CD14-positive monocyte (primary cell): ENCODE data around the gene ADIRF. TPM values are rescaled to one million over a fixed set of nuclear protein-coding genes. Genes with fewer than 3 reads are reported as not detected.
A peak's percentile ranks its signal among the peaks of the same experiment; 100 is the strongest.
"Not testable (repeated sequence)": the region's sequence is repeated elsewhere in the genome, so short reads cannot be mapped to it uniquely, and the experiment has no call there.

Experiments
- DNase-seq, 3 donors: peaks; one replicate each; pipeline ENCODE4 v3.0.0-alpha.2; 2011 to 2022
- H2AFZ ChIP-seq: 2 replicates; pipeline ENCODE4 v1.6.0; 2012; ENCODE audit warnings: mild to moderate bottlenecking, low read depth, low read length, inconsistent platforms; ENCODE audit not compliant: insufficient read depth, poor library complexity, severe bottlenecking
- H3K27ac ChIP-seq, 2 donors: 1 replicate in 1 of 2; 2 replicates in 1 of 2; pipeline ENCODE4 v1.5.1; 2012 to 2013; ENCODE audit warnings: low read length in 2 of 2, control low read depth in 1 of 2, inconsistent platforms in 1 of 2, low read depth in 1 of 2, mild to moderate bottlenecking in 1 of 2
- H3K27me3 ChIP-seq, 2 donors: one replicate each; pipeline versions ENCODE4 v1.6.0 to v1.6.1; 2011 to 2013; ENCODE audit warnings: low read length in 2 of 2; ENCODE audit not compliant: control insufficient read depth in 2 of 2, insufficient read depth in 2 of 2
- H3K36me3 ChIP-seq, 2 donors: replicated peaks in 1 of 2; 1 replicate in 1 of 2; 2 replicates in 1 of 2; pipeline versions ENCODE4 v1.5.1 to v1.6.1; 2012 to 2013; ENCODE audit warnings: low read length in 2 of 2, control low read depth in 1 of 2, inconsistent platforms in 1 of 2, mild to moderate bottlenecking in 1 of 2; ENCODE audit not compliant: insufficient read depth in 2 of 2, control insufficient read depth in 1 of 2
- H3K4me1 ChIP-seq, 2 donors: 1 replicate in 1 of 2; 2 replicates in 1 of 2; pipeline versions ENCODE4 v1.5.1 to v1.6.1; 2012 to 2013; ENCODE audit warnings: low read length in 2 of 2, control low read depth in 1 of 2, inconsistent platforms in 1 of 2, mild to moderate bottlenecking in 1 of 2, moderate library complexity in 1 of 2; ENCODE audit not compliant: insufficient read depth in 2 of 2, control insufficient read depth in 1 of 2
- H3K4me2 ChIP-seq: replicated peaks from 2 replicates; pipeline ENCODE3; 2012; ENCODE audit warnings: low read length, moderate library complexity, mild to moderate bottlenecking; ENCODE audit not compliant: poor library complexity, severe bottlenecking; ENCODE audit errors: extremely low read depth
- H3K4me3 ChIP-seq, 3 experiments: fragments of 200-600 bp in 1 of 3; sonication (generic) in 1 of 3; replicated peaks in 1 of 3; 1 replicate in 2 of 3; 2 replicates in 1 of 3; pipeline ENCODE4 v1.5.1; 2011 to 2013; ENCODE audit warnings: low read length in 3 of 3, mild to moderate bottlenecking in 3 of 3, control low read depth in 2 of 3, low read depth in 2 of 3, inconsistent platforms in 1 of 3, moderate library complexity in 1 of 3
- H3K79me2 ChIP-seq: 2 replicates; pipeline ENCODE4 v1.6.0; 2012; ENCODE audit warnings: mild to moderate bottlenecking, control low read depth, inconsistent platforms, low read length, moderate library complexity; ENCODE audit not compliant: insufficient read depth
- H3K9ac ChIP-seq: 2 replicates; pipeline ENCODE4 v1.6.0; 2017; ENCODE audit warnings: low read length, mild to moderate bottlenecking; ENCODE audit not compliant: insufficient read depth, poor library complexity, severe bottlenecking
- H3K9me3 ChIP-seq, 2 donors: replicated peaks in 1 of 2; 1 replicate in 1 of 2; 2 replicates in 1 of 2; pipeline versions ENCODE4 v1.5.1 to v1.6.1; 2012 to 2013; ENCODE audit warnings: low read length in 2 of 2, control low read depth in 1 of 2; ENCODE audit not compliant: control insufficient read depth in 1 of 2, insufficient read depth in 1 of 2
- H4K20me1 ChIP-seq: 2 replicates; pipeline ENCODE4 v1.6.0; 2012; ENCODE audit warnings: mild to moderate bottlenecking, low read length, control low read depth, moderate library complexity; ENCODE audit not compliant: insufficient read depth
- H3K27ac Mint-ChIP-seq, 7 donors: one replicate each; pipeline ENCODE4 v1.8.0; 2020; ENCODE audit warnings: mild to moderate bottlenecking in 7 of 7, mixed read lengths in 7 of 7, moderate library complexity in 6 of 7, inconsistent platforms in 2 of 7
- H3K27me3 Mint-ChIP-seq, 3 donors: one replicate each; pipeline ENCODE4 v1.8.0; 2021 to 2022; ENCODE audit warnings: low read depth in 3 of 3, mild to moderate bottlenecking in 3 of 3, mixed read lengths in 3 of 3, moderate library complexity in 3 of 3, inconsistent platforms in 1 of 3
- H3K36me3 Mint-ChIP-seq, 2 donors: one replicate each; pipeline ENCODE4 v1.8.0; 2020; ENCODE audit warnings: mixed read lengths in 2 of 2, inconsistent platforms in 1 of 2, mild to moderate bottlenecking in 1 of 2
- H3K4me1 Mint-ChIP-seq: one replicate; pipeline ENCODE4 v1.8.0; 2020; ENCODE audit warnings: mild to moderate bottlenecking, mixed read lengths
- H3K4me3 Mint-ChIP-seq, 2 donors: one replicate each; pipeline ENCODE4 v1.8.0; 2020; ENCODE audit warnings: mild to moderate bottlenecking in 2 of 2, mixed read lengths in 2 of 2, moderate library complexity in 1 of 2
- H3K9me3 Mint-ChIP-seq, 7 donors: one replicate each; pipeline ENCODE4 v1.8.0; 2020 to 2022; ENCODE audit warnings: mixed read lengths in 7 of 7, mild to moderate bottlenecking in 6 of 7, moderate library complexity in 6 of 7, inconsistent platforms in 2 of 7
- CTCF ChIP-seq: fragments of 200-600 bp; IDR thresholded peaks from one replicate; pipeline ENCODE4 v1.8.0; 2022; ENCODE audit warnings: antibody characterized with exemption, mild to moderate bottlenecking
- WGBS: methylation state at CpG from one replicate; pipeline ENCODE4 v1.1.5; 2013; ENCODE audit warnings: missing lambda C conversion rate; ENCODE audit not compliant: insufficient coverage; 5-methylcytosine and 5-hydroxymethylcytosine counted together
- intact Hi-C, 2 donors: fragments of 100-400 bp; cut with micrococcal nuclease; formaldehyde crosslinking; loops; one replicate each; pipeline versions ENCODE4 v1.15.0 to v1.15.1; 2023
- polyA plus RNA-seq, 3 donors: library from polyadenylated mRNA; depleted of rRNA in 1 of 3; unstranded in 2 of 3; stranded (reverse) in 1 of 3; fragments of 300-500 nt in 2 of 3; fragments of >200 nt in 1 of 3; fragmentation: Illumina TruSeq in 2 of 3; gene quantifications; 1 replicate in 2 of 3; 2 replicates in 1 of 3; pipeline ENCODE4 v1.2.3, GENCODE V29; 2012 to 2021

Gene ADIRF
- polyA plus RNA-seq, 3 donors = 0.19 TPM; not detected in 2

DNA sequence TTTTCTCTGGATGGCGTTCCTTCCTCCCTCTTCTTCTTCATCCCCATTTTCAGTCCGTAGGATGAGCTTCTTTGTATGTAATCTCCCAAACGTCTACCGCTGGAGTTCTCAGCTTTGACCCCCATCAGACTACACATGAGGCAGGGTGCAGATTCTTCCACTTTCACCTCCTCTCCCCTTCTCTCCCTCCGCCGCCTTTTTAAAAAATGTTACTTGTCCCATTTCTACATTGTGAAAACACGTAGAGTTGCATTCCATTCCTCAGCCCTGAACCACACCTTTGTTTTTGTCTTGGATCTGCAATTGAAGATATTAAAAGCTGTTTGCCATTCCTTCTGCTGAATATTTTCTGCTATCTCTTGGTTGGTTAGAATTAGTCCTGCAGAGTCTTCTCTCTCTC lies 6.2 kb downstream of the ADIRF start:
- H3K9me3 Mint-ChIP-seq = peaks cover 0 to 2% (median 0%) of the 10 kb centered on the region in 7 donors
- H3K9me3 ChIP-seq = no peaks in the 10 kb centered on the region
- intact Hi-C loops = loop anchor here (5.0 to 10.0 kb wide), 2 partner anchors 118 to 120 kb away; partner anchors contain the start of genes GLUD1 (in 2 of the 2) and SHLD2 (in 1 of the 2)
- H4K20me1 ChIP-seq = no peaks in the 10 kb centered on the region
- peaks cover 0 to 2% of the 10 kb centered on the region in 2 donors for H3K36me3 Mint-ChIP-seq
- H3K27ac Mint-ChIP-seq = no peak overlapping the region
- H3K9ac ChIP-seq = no peak overlapping the region
- no peak for TF ChIP-seq CTCF
- H3K4me1 ChIP-seq = peaks cover 19 to 25% of the 10 kb centered on the region in 2 donors
- H3K4me3 ChIP-seq = no peak overlapping the region
- H3K4me2 ChIP-seq = no peak overlapping the region
- H3K36me3 ChIP-seq = no peaks in the 10 kb centered on the region
- no peak overlapping the region for H3K27ac ChIP-seq
- peaks cover 28 to 37% (median 34%) of the 10 kb centered on the region in 3 donors for H3K27me3 Mint-ChIP-seq
- 93% methylated on average over 4 of the region's 7 CpGs for WGBS
- no peak for DNase-seq
- H3K4me1 Mint-ChIP-seq = peaks cover 16% of the 10 kb centered on the region
- peak overlapping the region in 1 of 2 donors; percentile 52 for H3K4me3 Mint-ChIP-seq
- H3K79me2 ChIP-seq = no peaks in the 10 kb centered on the region
- H3K27me3 ChIP-seq = peaks cover under 1 to 24% of the 10 kb centered on the region in 2 donors
- H2AFZ ChIP-seq = no peak overlapping the region

DNA sequence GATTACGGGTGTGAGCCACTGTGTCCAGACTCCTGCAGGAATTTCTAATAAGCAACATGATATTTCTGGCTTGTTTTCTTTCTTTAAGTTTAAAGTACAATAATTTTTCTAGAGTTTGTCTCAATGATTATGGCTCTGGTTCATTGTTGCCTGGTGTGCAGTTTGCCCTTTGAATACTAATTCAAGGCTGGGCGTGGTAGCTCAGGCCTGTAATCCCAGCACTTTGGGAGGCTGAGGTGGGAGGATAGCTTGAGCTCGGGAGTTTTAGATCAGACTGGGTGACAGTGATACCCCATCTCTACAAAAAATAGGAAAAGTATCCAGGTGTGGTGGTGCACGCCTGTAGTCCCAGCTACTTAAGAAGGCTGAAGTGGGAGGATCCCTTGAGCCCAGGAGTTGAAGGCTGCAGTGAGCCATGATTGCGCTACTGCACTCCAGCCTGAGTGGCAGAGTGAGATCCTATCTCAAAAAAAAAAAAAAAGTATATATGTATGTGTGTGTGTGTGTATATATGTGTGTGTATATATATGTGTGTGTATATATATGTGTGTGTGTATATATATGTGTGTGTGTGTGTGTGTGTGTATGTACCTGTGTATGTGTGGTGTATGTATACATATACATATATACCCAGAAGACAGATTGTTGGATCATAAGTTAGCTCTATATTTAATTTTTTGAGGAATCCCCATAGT lies 8.2 kb downstream of the ADIRF start:
- H3K4me3 Mint-ChIP-seq = no peak overlapping the region
- no peaks in the 10 kb centered on the region for H3K36me3 Mint-ChIP-seq
- no peak overlapping the region for H3K9ac ChIP-seq
- H3K27me3 ChIP-seq = peaks cover 0 to 13% of the 10 kb centered on the region in 2 donors
- intact Hi-C loops = loop anchor here in 1 of 2 donors (10.0 kb wide), 1 partner anchor 118 kb away; the partner anchor contains the start of genes GLUD1 and SHLD2
- peaks cover 4% of the 10 kb centered on the region for H3K4me1 Mint-ChIP-seq
- no peaks in the 10 kb centered on the region for H4K20me1 ChIP-seq
- H3K79me2 ChIP-seq = no peaks in the 10 kb centered on the region
- H3K27ac ChIP-seq = no peak overlapping the region
- 100% methylated on average over 1 of the region's 5 CpGs for WGBS
- no peak overlapping the region for H2AFZ ChIP-seq
- no peaks in the 10 kb centered on the region for H3K9me3 ChIP-seq
- H3K27ac Mint-ChIP-seq = peak overlapping the region in 1 of 7 donors; percentile 68
- H3K9me3 Mint-ChIP-seq = peaks cover 0 to 2% (median 0%) of the 10 kb centered on the region in 7 donors
- H3K4me2 ChIP-seq = no peak overlapping the region
- H3K4me1 ChIP-seq = peaks cover 4 to 6% of the 10 kb centered on the region in 2 donors
- H3K36me3 ChIP-seq = no peaks in the 10 kb centered on the region
- no peak for TF ChIP-seq CTCF
- H3K4me3 ChIP-seq = no peak overlapping the region
- DNase-seq = no peak
- peaks cover 22 to 29% (median 26%) of the 10 kb centered on the region in 3 donors for H3K27me3 Mint-ChIP-seq

DNA sequence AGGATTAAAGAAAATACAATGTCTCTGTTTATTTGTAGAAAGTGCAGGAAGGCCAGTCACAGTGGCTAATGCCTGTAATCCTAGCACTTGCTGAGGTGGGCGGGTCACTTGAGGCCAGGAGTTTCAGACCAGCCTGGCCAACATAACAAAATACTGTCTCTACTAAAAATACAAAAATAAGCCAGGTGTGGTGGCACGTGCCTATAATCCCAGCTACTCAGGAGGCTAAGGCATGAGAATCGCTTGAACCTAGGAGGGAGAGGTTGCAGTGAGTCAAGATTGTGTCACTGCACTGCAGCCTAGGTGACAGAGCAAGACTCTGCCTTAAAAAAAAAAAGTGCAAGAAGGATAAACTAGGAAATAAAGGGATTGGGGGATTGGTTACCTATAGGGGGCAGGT lies 10.2 kb downstream of the ADIRF start:
- not testable (repeated sequence) for H3K4me2 ChIP-seq, H2AFZ ChIP-seq, H3K27ac ChIP-seq, H3K4me1 Mint-ChIP-seq, H3K27me3 ChIP-seq, H3K9me3 Mint-ChIP-seq, H3K9me3 ChIP-seq, H3K36me3 Mint-ChIP-seq, H3K9ac ChIP-seq, H3K4me3 Mint-ChIP-seq, DNase-seq, H4K20me1 ChIP-seq, H3K36me3 ChIP-seq, H3K4me3 ChIP-seq, H3K4me1 ChIP-seq, H3K79me2 ChIP-seq
- peak overlapping the region in 1 of 7 donors; percentile 21 for H3K27ac Mint-ChIP-seq
- WGBS = 100% methylated on average over 1 of the region's 3 CpGs
- peaks cover 7 to 13% (median 11%) of the 10 kb centered on the region in 3 donors for H3K27me3 Mint-ChIP-seq
- intact Hi-C loops = loop anchor here in 1 of 2 donors (10.0 kb wide), 1 partner anchor 116 kb away; the partner anchor contains the start of genes GLUD1 and SHLD2
